ENCODE data around the gene EDN2. TPM values are rescaled to one million over a fixed set of nuclear protein-coding genes. Genes with fewer than 3 reads are reported as not detected.

The EDN2 gene
- total RNA-seq, 1 donor from 2014 or later, result 0.47 TPM

DNA sequence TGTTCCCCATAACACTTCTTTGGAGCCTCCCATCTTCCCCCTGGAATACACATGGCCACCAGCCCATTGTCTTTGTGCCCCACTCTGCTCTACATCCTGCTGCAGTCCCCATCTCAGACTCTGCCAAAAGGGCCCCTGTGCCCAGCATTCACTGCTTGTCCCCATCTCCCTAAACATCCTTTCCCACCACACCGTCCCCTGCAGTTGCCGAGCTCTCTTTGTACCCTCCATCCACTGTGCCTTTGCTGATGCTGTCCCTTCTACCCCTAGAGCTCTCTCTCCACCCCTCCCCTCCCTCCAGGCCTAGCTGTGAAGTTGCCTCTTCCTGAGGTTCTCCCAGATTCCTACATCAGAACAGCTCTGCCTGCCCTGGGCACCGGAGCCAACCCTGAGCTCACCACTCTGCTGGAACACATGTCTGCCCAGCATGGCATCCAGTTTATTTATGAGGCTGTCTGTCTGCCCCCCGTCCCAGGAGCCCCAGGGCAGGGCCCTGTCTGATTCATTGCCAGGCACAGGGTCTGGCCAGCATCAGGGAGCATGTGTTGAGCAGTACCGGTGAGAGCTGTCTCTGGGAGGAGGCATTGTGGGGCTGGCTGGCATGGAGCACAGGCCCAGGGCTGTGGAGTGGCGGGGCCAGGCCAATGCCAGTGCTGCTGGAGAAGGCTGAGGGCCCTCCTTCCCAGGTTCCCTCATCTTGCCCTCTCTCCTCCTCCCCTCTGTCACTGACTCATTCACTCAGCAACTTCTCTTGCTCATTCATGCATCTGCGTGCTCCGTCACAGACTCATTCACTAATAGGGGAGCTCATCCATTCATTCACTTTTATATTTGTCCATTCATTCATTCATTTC lies 28.8 kb downstream of the EDN2 start:
- TF ChIP-seq, protein P1, sequence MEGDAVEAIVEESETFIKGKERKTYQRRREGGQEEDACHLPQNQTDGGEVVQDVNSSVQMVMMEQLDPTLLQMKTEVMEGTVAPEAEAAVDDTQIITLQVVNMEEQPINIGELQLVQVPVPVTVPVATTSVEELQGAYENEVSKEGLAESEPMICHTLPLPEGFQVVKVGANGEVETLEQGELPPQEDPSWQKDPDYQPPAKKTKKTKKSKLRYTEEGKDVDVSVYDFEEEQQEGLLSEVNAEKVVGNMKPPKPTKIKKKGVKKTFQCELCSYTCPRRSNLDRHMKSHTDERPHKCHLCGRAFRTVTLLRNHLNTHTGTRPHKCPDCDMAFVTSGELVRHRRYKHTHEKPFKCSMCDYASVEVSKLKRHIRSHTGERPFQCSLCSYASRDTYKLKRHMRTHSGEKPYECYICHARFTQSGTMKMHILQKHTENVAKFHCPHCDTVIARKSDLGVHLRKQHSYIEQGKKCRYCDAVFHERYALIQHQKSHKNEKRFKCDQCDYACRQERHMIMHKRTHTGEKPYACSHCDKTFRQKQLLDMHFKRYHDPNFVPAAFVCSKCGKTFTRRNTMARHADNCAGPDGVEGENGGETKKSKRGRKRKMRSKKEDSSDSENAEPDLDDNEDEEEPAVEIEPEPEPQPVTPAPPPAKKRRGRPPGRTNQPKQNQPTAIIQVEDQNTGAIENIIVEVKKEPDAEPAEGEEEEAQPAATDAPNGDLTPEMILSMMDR (IDR thresholded peaks at IDR 0.05; ENCODE audit: borderline replicate concordance), result no peak
- Histone ChIP-seq H3K4me3 (no peak overlapping the region), H3K36me3 (no peaks in the 10 kb centered on the region), H3K4me1 (peaks cover 41% of the 10 kb centered on the region), H3K27ac (replicated peaks) (peak overlapping the region; percentile 67), H3K9me3 (replicated peaks) (no peaks in the 10 kb centered on the region), H3K27me3 (ENCODE audit: low read depth) (no peaks in the 10 kb centered on the region)
- intact Hi-C loops (cut with micrococcal nuclease), result no loop called here
- peak; percentile 76 for DNase-seq

DNA sequence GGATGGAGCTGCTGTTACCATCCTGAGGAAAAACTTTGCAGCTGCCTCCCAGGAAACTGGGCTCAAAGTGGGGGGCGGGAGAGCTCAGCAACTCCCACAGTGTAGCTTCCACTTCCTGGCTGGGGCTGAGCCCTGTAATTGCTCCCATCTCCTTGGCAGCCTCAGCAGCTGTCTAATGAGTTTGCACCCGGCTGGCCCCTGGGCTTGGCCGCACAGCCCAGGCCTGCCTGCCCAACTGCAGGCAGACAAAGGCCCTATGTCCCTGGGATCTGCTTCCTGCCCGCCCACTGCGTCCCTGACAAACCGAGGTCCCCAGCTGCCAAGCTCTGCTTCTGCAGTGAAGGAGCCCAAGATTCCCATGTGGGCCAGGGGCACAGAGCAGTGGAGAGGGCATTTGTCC lies 30.1 kb downstream of the EDN2 start:
- Histone ChIP-seq H3K36me3 (no peaks in the 10 kb centered on the region), H3K27ac (replicated peaks) (peak overlapping the region; percentile 67), H3K4me1 (peaks cover 46% of the 10 kb centered on the region), H3K27me3 (ENCODE audit: low read depth) (no peaks in the 10 kb centered on the region), H3K9me3 (replicated peaks) (no peaks in the 10 kb centered on the region), H3K4me3 (no peak overlapping the region)
- intact Hi-C loops (cut with micrococcal nuclease), result no loop called here
- DNase-seq, result peak; percentile 29
- TF ChIP-seq, protein P1 (IDR thresholded peaks at IDR 0.05; ENCODE audit: borderline replicate concordance), result no peak

DNA sequence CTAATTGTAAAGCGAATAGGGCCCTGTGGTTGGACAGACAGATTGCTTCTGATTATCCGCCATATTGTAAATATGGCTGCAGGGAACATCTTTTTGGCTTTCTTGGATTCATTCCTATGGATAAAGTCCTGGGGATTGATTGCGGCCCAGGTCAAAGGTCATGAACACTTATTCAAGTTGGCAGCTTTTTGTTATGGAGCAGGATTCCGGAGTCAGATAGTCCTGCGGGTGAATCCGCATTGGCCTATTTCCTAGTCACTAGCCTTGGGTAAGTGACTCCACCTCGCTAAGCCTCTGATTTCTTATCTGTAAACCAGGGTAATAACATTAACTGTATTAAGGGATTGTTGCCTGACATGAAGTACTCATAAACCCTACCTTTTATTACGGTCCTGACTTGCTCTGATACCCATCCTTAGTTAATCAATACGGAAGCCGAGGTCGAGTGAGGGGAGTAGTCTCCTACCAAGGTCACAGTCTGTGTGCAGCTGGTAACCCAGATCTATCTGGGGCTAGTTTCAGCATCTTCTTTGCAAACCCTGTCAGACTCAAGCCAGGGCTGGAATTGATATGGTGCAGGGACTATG lies 31.7 kb downstream of the EDN2 start:
- no peak for DNase-seq
- H3K27me3 ChIP-seq (ENCODE audit: low read depth), result no peaks in the 10 kb centered on the region
- intact Hi-C loops (cut with micrococcal nuclease), result no loop called here
- H3K27ac ChIP-seq (replicated peaks), result no peak overlapping the region
- H3K4me1 ChIP-seq, result peaks cover 48% of the 10 kb centered on the region
- no peaks in the 10 kb centered on the region for H3K36me3 ChIP-seq
- TF ChIP-seq, protein P1 (IDR thresholded peaks at IDR 0.05; ENCODE audit: borderline replicate concordance), result no peak
- no peaks in the 10 kb centered on the region for H3K9me3 ChIP-seq (replicated peaks)
- H3K4me3 ChIP-seq, result no peak overlapping the region

DNA sequence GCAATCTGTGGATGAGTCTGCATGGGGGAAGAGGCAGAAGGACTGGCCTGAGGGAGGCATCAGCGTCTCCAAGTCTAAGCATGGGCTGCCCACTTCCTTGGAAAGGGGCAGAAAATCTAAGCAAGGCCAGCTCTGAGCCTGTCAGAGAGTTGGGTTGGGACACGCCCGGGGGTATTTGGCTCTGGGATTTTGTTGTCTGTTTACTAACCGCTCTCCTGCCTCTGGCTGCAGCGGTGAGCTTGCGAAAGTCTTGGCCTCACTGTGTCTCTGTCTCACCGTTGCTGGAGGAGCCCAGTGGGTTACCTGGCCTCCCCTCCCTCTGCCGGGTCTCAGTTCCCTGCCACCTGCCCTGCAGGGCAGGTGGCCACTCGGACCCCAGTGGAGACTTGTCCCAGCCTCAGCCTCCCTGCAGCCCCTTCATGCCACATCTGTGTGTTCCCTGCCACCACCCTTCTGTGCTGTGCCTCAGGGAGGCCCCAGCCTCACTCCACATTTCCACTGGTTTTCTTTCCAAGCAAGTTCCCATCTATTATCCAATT lies 33.7 kb downstream of the EDN2 start:
- Histone ChIP-seq H3K4me1 (peaks cover 29% of the 10 kb centered on the region), H3K27ac (replicated peaks) (no peak overlapping the region), H3K27me3 (ENCODE audit: low read depth) (no peaks in the 10 kb centered on the region), H3K4me3 (no peak overlapping the region), H3K9me3 (replicated peaks) (no peaks in the 10 kb centered on the region), H3K36me3 (no peaks in the 10 kb centered on the region)
- DNase-seq, result no peak
- intact Hi-C loops (cut with micrococcal nuclease), result no loop called here
- TF ChIP-seq, protein P1 (IDR thresholded peaks at IDR 0.05; ENCODE audit: borderline replicate concordance), result no peak

DNA sequence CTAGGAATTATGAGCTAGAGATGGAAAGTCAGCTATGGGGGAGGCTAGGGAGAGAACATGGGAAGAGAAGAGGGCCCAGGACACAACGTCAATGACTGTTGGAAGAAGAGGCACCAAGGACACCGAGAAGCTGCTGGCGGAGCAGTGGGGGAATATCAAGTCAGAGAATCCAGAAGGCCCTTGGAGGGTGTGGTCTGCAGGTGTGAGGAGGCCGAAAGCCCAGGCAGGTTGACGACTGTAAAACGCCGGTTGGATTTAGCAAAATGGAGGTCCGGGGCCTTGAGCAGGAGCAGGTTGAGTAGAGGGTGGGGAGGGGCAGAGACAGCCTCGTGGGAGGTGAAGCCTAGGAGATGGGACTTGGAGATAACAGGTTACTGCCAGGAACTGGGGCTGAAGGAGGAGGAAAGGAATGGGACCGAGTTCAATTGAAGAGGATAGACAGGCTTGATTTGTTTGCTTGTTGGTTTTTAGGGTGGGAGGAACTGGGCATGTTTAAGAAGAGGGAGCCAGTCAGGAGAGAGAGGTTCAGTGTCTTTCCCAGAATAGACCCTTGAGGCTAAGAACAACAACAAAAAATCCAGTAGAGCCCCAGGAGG lies 35.1 kb downstream of the EDN2 start:
- Histone ChIP-seq H3K9me3 (replicated peaks) (peaks cover 7% of the 10 kb centered on the region), H3K36me3 (no peaks in the 10 kb centered on the region), H3K27ac (replicated peaks) (no peak overlapping the region), H3K4me1 (peaks cover 28% of the 10 kb centered on the region), H3K27me3 (ENCODE audit: low read depth) (no peaks in the 10 kb centered on the region), H3K4me3 (no peak overlapping the region)
- DNase-seq, result no peak
- intact Hi-C loops (cut with micrococcal nuclease), result no loop called here
- TF ChIP-seq, protein P1 (IDR thresholded peaks at IDR 0.05; ENCODE audit: borderline replicate concordance), result no peak
